RPMI7951 (cell line): ENCODE data around the gene AGPAT2. TPM values are rescaled to one million over a fixed set of nuclear protein-coding genes. Genes with fewer than 3 reads are reported as not detected.

Experiments
- DNase-seq: peaks from one replicate; pipeline ENCODE4 v3.0.0-alpha.2; 2012; ENCODE audit warnings: low read depth
- total RNA-seq: library from RNA; depleted of rRNA; stranded (reverse); fragments of >200 nt; shearing (Covaris generic); gene quantifications from 2 replicates; pipeline ENCODE4 v1.2.3, GENCODE V29; 2014; rRNA removed

The AGPAT2 gene
- 20.4 and 34.7 TPM in 2 replicates for total RNA-seq

GRCh38 chr9:136686794-136687711 is at the start of gene AGPAT2:
Gene AGPAT2, minus strand, starts transcription at chr9:136687457. Its CDS starts 100 bp downstream, at chr9:136687357.
- peak; percentile 64 for DNase-seq

- no peak for DNase-seq
Observed at GRCh38 chr9:136735812-136736480, 48.7 kb upstream of the AGPAT2 start.

- DNase-seq, result no peak
Observed at GRCh38 chr9:136734837-136735496, 47.7 kb upstream of the AGPAT2 start.

- no peak for DNase-seq
Observed at GRCh38 chr9:136733611-136734010, 46.4 kb upstream of the AGPAT2 start.

- DNase-seq, result no peak
Observed at GRCh38 chr9:136732444-136733178, 45.4 kb upstream of the AGPAT2 start.

GRCh38 chr9:136729926-136730325 is 42.7 kb upstream of the AGPAT2 start:
- no peak for DNase-seq

GRCh38 chr9:136729144-136729543 is 41.9 kb upstream of the AGPAT2 start:
- DNase-seq, result no peak

GRCh38 chr9:136728548-136729123 is 41.4 kb upstream of the AGPAT2 start:
- peak; percentile 52 for DNase-seq

GRCh38 chr9:136728080-136728547 is 40.9 kb upstream of the AGPAT2 start:
- DNase-seq, result peak; percentile 83

GRCh38 chr9:136726631-136727191 is 39.5 kb upstream of the AGPAT2 start:
- peak; percentile 50 for DNase-seq

- DNase-seq, result no peak
Observed at GRCh38 chr9:136726118-136726517, 38.9 kb upstream of the AGPAT2 start.

GRCh38 chr9:136725612-136726011 is 38.4 kb upstream of the AGPAT2 start:
- DNase-seq, result no peak

- DNase-seq, result no peak
Observed at GRCh38 chr9:136724772-136725171, 37.5 kb upstream of the AGPAT2 start.

GRCh38 chr9:136723989-136724388 is 36.7 kb upstream of the AGPAT2 start:
- no peak for DNase-seq

- no peak for DNase-seq
Observed at GRCh38 chr9:136723362-136723976, 36.2 kb upstream of the AGPAT2 start.

- DNase-seq, result no peak
Observed at GRCh38 chr9:136722969-136723356, 35.7 kb upstream of the AGPAT2 start.

GRCh38 chr9:136722093-136722968 is 35.1 kb upstream of the AGPAT2 start:
- DNase-seq, result no peak

GRCh38 chr9:136721339-136722092 is 34.3 kb upstream of the AGPAT2 start:
- DNase-seq, result no peak
